ENCODE results near the gene C14orf180.

GRCh38 chr14:104582005-104582404 is 2.4 kb downstream of the C14orf180 start:
- TF ChIP-seq CTCF (conservative IDR thresholded peaks at IDR 0.05) = no peak
- TF ChIP-seq EZH2 (IDR thresholded peaks at IDR 0.05; ENCODE audit: low read depth) = no peak
